Neural progenitor cell (in vitro differentiated cells): ENCODE measurements around the gene ZNF462.

Experiments used
- EZH2 ChIP-seq: fragments of 200-600 bp; sonication (generic); IDR thresholded peaks from 2 replicates; pipeline ENCODE4 v1.6.1; 2017; ENCODE audit warnings: antibody characterized with exemption, mild to moderate bottlenecking, moderate library complexity
- EZH2phosphoT487 ChIP-seq: fragments of 200-600 bp; sonication (generic); IDR thresholded peaks from 2 replicates; pipeline ENCODE4 v1.6.1; 2017; ENCODE audit warnings: antibody characterized with exemption
- TF ChIP-seq, protein P1 (sequence below): fragments of 200-600 bp; sonication (generic); IDR thresholded peaks from 2 replicates; pipeline ENCODE4 v1.5.1; 2017; ENCODE audit warnings: antibody characterized with exemption, mild to moderate bottlenecking

DNA sequence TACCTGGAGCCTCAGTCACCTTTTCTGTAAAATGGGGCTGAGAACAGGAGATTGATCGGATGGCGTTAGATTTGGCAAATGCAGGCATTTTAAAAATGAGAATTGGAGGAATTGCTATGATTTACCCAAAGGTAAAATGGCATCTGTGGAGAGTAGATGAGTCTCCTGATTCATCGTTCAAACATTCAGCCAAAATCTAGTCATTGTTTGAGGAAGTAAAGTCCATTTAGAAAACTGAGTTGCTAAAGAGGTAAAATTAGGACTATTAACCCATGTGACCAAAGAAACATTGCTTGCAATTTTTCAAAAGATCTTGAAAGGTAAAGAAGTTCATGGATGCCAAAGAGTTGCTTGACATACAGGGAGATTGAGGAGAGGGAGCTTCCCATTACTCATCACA lies 69.7 kb downstream of the ZNF462 start:
- TF ChIP-seq, protein P1, sequence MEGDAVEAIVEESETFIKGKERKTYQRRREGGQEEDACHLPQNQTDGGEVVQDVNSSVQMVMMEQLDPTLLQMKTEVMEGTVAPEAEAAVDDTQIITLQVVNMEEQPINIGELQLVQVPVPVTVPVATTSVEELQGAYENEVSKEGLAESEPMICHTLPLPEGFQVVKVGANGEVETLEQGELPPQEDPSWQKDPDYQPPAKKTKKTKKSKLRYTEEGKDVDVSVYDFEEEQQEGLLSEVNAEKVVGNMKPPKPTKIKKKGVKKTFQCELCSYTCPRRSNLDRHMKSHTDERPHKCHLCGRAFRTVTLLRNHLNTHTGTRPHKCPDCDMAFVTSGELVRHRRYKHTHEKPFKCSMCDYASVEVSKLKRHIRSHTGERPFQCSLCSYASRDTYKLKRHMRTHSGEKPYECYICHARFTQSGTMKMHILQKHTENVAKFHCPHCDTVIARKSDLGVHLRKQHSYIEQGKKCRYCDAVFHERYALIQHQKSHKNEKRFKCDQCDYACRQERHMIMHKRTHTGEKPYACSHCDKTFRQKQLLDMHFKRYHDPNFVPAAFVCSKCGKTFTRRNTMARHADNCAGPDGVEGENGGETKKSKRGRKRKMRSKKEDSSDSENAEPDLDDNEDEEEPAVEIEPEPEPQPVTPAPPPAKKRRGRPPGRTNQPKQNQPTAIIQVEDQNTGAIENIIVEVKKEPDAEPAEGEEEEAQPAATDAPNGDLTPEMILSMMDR: no peak
- TF ChIP-seq EZH2phosphoT487 (no peak), EZH2 (no peak)
